B cell (primary cell): ENCODE results near the gene UPK3A.

Source experiments
- CTCF ChIP-seq: fragments of 200-600 bp; IDR thresholded peaks from one replicate; pipeline ENCODE4 v1.8.0; 2022; ENCODE audit warnings: antibody characterized with exemption, mild to moderate bottlenecking
- EZH2 ChIP-seq: IDR thresholded peaks from 2 replicates; pipeline ENCODE4 v1.6.1; 2012; ENCODE audit warnings: borderline replicate concordance, low read depth, mild to moderate bottlenecking, moderate library complexity, low read length; ENCODE audit not compliant: insufficient read depth, poor library complexity, severe bottlenecking

GRCh38 chr22:45335854-45336522 is 51.2 kb downstream of the UPK3A start:
- no peak for TF ChIP-seq EZH2
- TF ChIP-seq CTCF = no peak
